Breast epithelium (tissue), 4 donors: Measurements from ENCODE around the gene IGIP. TPM values are rescaled to one million over a fixed set of nuclear protein-coding genes. Genes with fewer than 3 reads are reported as not detected.

Source experiments
- DNase-seq, 2 donors: peaks; one replicate each; pipeline ENCODE4 v3.0.0-alpha.2; 2019; ENCODE audit warnings: low spot score in 2 of 2
- H3K27ac ChIP-seq, 2 donors: fragments of 200-600 bp; sonication (generic) in 1 of 2; one replicate each; pipeline ENCODE4 v1.5.1; 2016 to 2019; ENCODE audit warnings: mild to moderate bottlenecking in 1 of 2
- H3K27me3 ChIP-seq, 2 donors: fragments of 200-600 bp; sonication (generic) in 1 of 2; one replicate each; pipeline versions ENCODE4 v1.5.1 to v1.6.0; 2017 to 2019; ENCODE audit warnings: control low read depth in 1 of 2, mild to moderate bottlenecking in 1 of 2
- H3K36me3 ChIP-seq: fragments of 200-600 bp; one replicate; pipeline ENCODE4 v1.5.1; 2019
- H3K4me1 ChIP-seq, 2 donors: fragments of 200-600 bp; sonication (generic); one replicate each; pipeline ENCODE4 v1.5.1; 2016 to 2019; ENCODE audit warnings: control low read depth in 1 of 2
- H3K4me3 ChIP-seq, 3 donors: fragments of 200-600 bp; sonication (generic); 1 replicate in 2 of 3; 2 replicates in 1 of 3; pipeline ENCODE4 v1.5.1; 2016 to 2019; ENCODE audit warnings: mild to moderate bottlenecking in 3 of 3, moderate library complexity in 2 of 3
- H3K9me3 ChIP-seq, 2 donors: fragments of 200-600 bp; sonication (generic) in 1 of 2; one replicate each; pipeline ENCODE4 v1.5.1; 2016 to 2019; ENCODE audit warnings: control low read depth in 1 of 2
- POLR2A ChIP-seq: fragments of 450-650 bp; IDR thresholded peaks from one replicate; pipeline ENCODE4 v1.6.1; 2016; ENCODE audit warnings: antibody characterized with exemption, mild to moderate bottlenecking, moderate library complexity
- POLR2AphosphoS5 ChIP-seq, 3 donors: sonication (generic); formaldehyde crosslinking; IDR thresholded peaks; one replicate each; pipeline ENCODE4 v1.6.1; 2017; ENCODE audit warnings: antibody characterized with exemption in 3 of 3
- intact Hi-C: fragments of 100-400 bp; cut with DNase I; formaldehyde crosslinking; loops from one replicate; pipeline ENCODE4 v1.15.1; 2023; ENCODE audit warnings: low total_unique reads
- total RNA-seq, 3 donors: library from RNA; depleted of rRNA; stranded (reverse); fragments of >200 nt; gene quantifications; one replicate each; pipeline ENCODE4 v1.1.0, GENCODE V29; 2016
- TF ChIP-seq, protein P1 (sequence below), 3 donors: fragments of 450-650 bp; IDR thresholded peaks; one replicate each; pipeline ENCODE4 v1.5.1; 2016 to 2017; ENCODE audit warnings: antibody characterized with exemption in 3 of 3, mild to moderate bottlenecking in 3 of 3, moderate library complexity in 3 of 3

Gene IGIP
- total RNA-seq, 3 donors from 2014 or later, result 19.0 to 23.1 (median 21.8) TPM

DNA sequence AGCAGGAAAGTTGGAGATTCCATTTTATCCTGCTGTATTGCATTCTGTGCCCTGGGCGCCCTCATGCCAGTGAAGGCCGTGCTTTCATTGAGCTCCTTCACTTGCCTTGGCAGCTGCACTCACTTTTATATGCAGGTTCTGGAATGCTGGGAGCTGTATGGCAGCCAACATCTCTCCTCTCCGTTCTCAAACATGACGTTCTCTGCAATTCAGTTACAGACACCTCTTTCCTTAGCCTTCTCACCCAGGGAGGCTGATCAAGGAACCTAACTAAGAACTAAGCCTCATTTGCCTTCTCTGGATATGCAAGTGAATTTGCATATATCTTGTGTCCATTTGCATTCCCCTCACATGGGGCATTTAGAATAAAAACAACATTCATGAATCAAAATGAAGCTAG lies 41.2 kb upstream of the IGIP start:
- Histone ChIP-seq H3K27ac (no peak overlapping the region), H3K36me3 (no peaks in the 10 kb centered on the region), H3K9me3 (peaks cover 0 to 2% of the 10 kb centered on the region in 2 donors), H3K4me1 (no peaks in the 10 kb centered on the region), H3K27me3 (no peaks in the 10 kb centered on the region), H3K4me3 (no peak overlapping the region)
- TF ChIP-seq, protein P1, sequence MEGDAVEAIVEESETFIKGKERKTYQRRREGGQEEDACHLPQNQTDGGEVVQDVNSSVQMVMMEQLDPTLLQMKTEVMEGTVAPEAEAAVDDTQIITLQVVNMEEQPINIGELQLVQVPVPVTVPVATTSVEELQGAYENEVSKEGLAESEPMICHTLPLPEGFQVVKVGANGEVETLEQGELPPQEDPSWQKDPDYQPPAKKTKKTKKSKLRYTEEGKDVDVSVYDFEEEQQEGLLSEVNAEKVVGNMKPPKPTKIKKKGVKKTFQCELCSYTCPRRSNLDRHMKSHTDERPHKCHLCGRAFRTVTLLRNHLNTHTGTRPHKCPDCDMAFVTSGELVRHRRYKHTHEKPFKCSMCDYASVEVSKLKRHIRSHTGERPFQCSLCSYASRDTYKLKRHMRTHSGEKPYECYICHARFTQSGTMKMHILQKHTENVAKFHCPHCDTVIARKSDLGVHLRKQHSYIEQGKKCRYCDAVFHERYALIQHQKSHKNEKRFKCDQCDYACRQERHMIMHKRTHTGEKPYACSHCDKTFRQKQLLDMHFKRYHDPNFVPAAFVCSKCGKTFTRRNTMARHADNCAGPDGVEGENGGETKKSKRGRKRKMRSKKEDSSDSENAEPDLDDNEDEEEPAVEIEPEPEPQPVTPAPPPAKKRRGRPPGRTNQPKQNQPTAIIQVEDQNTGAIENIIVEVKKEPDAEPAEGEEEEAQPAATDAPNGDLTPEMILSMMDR (IDR thresholded peaks at IDR 0.05), result no peak
- TF ChIP-seq POLR2A (no peak), POLR2AphosphoS5 (IDR thresholded peaks at IDR 0.05) (no peak)
- intact Hi-C loops, result no loop called here
- DNase-seq, result peak in 1 of 2 donors; percentile 35

DNA sequence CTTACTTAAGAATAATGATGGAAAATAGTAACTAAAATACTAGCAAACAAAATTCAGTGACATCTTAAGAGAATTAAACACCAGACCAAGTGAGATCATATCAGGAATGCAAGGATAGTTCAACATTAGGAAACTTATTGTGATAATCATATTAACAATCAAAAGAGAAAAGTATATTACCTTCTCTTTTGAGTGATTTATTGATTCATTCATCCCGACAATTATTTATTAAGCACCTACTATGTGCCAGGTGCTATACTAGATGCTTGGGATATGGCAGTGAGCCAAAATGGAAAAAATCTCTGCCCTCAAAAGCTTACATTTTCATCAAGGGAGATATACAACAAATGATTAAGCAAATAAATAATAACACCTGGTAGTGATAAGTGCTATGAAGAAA lies 35.5 kb upstream of the IGIP start:
- Histone ChIP-seq H3K36me3 (no peaks in the 10 kb centered on the region), H3K27ac (no peak overlapping the region), H3K4me3 (no peak overlapping the region), H3K27me3 (no peaks in the 10 kb centered on the region), H3K9me3 (peaks cover 0 to 15% of the 10 kb centered on the region in 2 donors), H3K4me1 (no peaks in the 10 kb centered on the region)
- TF ChIP-seq, protein P1 (IDR thresholded peaks at IDR 0.05), result no peak
- TF ChIP-seq POLR2A, result no peak
- TF ChIP-seq POLR2AphosphoS5 (IDR thresholded peaks at IDR 0.05), result no peak
- intact Hi-C loops, result no loop called here
- no peak for DNase-seq

GRCh38 chr5:140093179-140093578 lies 32.6 kb upstream of the IGIP start:
- Histone ChIP-seq H3K36me3 (no peaks in the 10 kb centered on the region), H3K27ac (no peak overlapping the region), H3K4me1 (no peaks in the 10 kb centered on the region), H3K27me3 (no peaks in the 10 kb centered on the region), H3K9me3 (peaks cover 0 to 15% of the 10 kb centered on the region in 2 donors), H3K4me3 (no peak overlapping the region)
- TF ChIP-seq POLR2AphosphoS5 (IDR thresholded peaks at IDR 0.05), result no peak
- TF ChIP-seq, protein P1 (IDR thresholded peaks at IDR 0.05), result no peak
- no peak for TF ChIP-seq POLR2A
- DNase-seq, result no peak
- intact Hi-C loops, result no loop called here

GRCh38 chr5:140093866-140094265 lies 31.9 kb upstream of the IGIP start:
- no peak for TF ChIP-seq POLR2AphosphoS5 (IDR thresholded peaks at IDR 0.05)
- TF ChIP-seq, protein P1 (IDR thresholded peaks at IDR 0.05), result no peak
- no peak for TF ChIP-seq POLR2A
- intact Hi-C loops, result no loop called here

DNA sequence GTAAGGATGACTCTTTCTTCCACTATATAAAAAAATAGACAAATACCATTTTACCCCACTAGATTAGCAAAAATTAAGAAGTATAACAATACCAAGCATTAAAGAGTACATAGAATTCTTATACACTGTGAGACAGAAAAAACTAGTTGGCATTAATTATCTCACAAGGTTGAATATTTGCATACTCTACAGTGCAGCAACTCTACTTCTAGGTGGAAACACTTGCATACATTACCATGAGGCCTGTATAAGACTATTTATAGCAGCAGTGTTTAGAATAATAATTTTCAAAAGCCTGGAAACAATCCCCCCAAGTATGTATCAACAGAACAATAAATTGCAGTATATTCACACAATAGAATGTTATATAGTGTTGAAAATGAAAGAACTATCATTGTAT lies 30.8 kb upstream of the IGIP start:
- intact Hi-C loops, result no loop called here
- no peak for TF ChIP-seq POLR2A
- no peak for TF ChIP-seq POLR2AphosphoS5 (IDR thresholded peaks at IDR 0.05)
- TF ChIP-seq, protein P1 (IDR thresholded peaks at IDR 0.05), result no peak
- H3K36me3 ChIP-seq, result no peaks in the 10 kb centered on the region
- H3K4me3 ChIP-seq, result no peak overlapping the region
- no peaks in the 10 kb centered on the region for H3K27me3 ChIP-seq
- no peaks in the 10 kb centered on the region for H3K4me1 ChIP-seq
- peaks cover 0 to 10% of the 10 kb centered on the region in 2 donors for H3K9me3 ChIP-seq
- no peak for DNase-seq
- no peak overlapping the region for H3K27ac ChIP-seq

More at GRCh38 chr5:140093866-140094265, 31.9 kb upstream of the IGIP start:
- no peaks in the 10 kb centered on the region for H3K4me1 ChIP-seq
- H3K4me3 ChIP-seq, result no peak overlapping the region
- DNase-seq, result no peak
- H3K9me3 ChIP-seq, result peaks cover 0 to 15% of the 10 kb centered on the region in 2 donors
- H3K27ac ChIP-seq, result no peak overlapping the region
- no peaks in the 10 kb centered on the region for H3K27me3 ChIP-seq
- no peaks in the 10 kb centered on the region for H3K36me3 ChIP-seq
